Epithelial cell of prostate (primary cell): Measurements from ENCODE around the gene TTL.
"Not testable (repeated sequence)": the region's sequence is repeated elsewhere in the genome, so short reads cannot be mapped to it uniquely, and the experiment has no call there.

Experiments used
- DNase-seq: peaks from one replicate; pipeline ENCODE4 v3.0.0-alpha.2; 2011; ENCODE audit warnings: low read depth, low spot score
- H3K27ac ChIP-seq: fragments of 450-650 bp; 2 replicates; pipeline ENCODE4 v1.5.1; 2017; ENCODE audit warnings: mild to moderate bottlenecking

TTL gene

GRCh38 chr2:112516801-112517200, 34.8 kb downstream of the TTL start:
- no peak overlapping the region for H3K27ac ChIP-seq
- no peak for DNase-seq

- H3K27ac ChIP-seq = no peak overlapping the region
- DNase-seq = no peak
Measured at GRCh38 chr2:112518807-112519206, 36.9 kb downstream of the TTL start.

GRCh38 chr2:112519506-112519905, 37.5 kb downstream of the TTL start:
- no peak overlapping the region for H3K27ac ChIP-seq
- no peak for DNase-seq

- no peak overlapping the region for H3K27ac ChIP-seq
- no peak for DNase-seq
Measured at GRCh38 chr2:112520234-112520783, 38.4 kb downstream of the TTL start.

- no peak overlapping the region for H3K27ac ChIP-seq
- no peak for DNase-seq
Measured at GRCh38 chr2:112523291-112523777, 41.4 kb downstream of the TTL start.

GRCh38 chr2:112524276-112524675, 42.3 kb downstream of the TTL start:
- not testable (repeated sequence) for H3K27ac ChIP-seq, DNase-seq

GRCh38 chr2:112528541-112528940, 46.6 kb downstream of the TTL start:
- no peak for DNase-seq
- no peak overlapping the region for H3K27ac ChIP-seq

- DNase-seq = no peak
- H3K27ac ChIP-seq = no peak overlapping the region
Measured at GRCh38 chr2:112529757-112530156, 47.8 kb downstream of the TTL start.

GRCh38 chr2:112530728-112531127, 48.8 kb downstream of the TTL start:
- DNase-seq = no peak
- H3K27ac ChIP-seq = no peak overlapping the region

GRCh38 chr2:112534826-112535225, 52.9 kb downstream of the TTL start:
- no peak for DNase-seq
- no peak overlapping the region for H3K27ac ChIP-seq

- not testable (repeated sequence) for H3K27ac ChIP-seq, DNase-seq
Measured at GRCh38 chr2:112536665-112537064, 54.7 kb downstream of the TTL start.

GRCh38 chr2:112539306-112539705, 57.4 kb downstream of the TTL start:
- H3K27ac ChIP-seq = no peak overlapping the region
- DNase-seq = no peak

GRCh38 chr2:112540906-112541305, 59.0 kb downstream of the TTL start:
- DNase-seq = no peak

GRCh38 chr2:112541315-112542122, 59.6 kb downstream of the TTL start:
- DNase-seq = no peak
- peak overlapping the region; percentile 58 for H3K27ac ChIP-seq

More at GRCh38 chr2:112540906-112541305, 59.0 kb downstream of the TTL start:
- no peak overlapping the region for H3K27ac ChIP-seq

GRCh38 chr2:112542123-112542983, 60.4 kb downstream of the TTL start, which contains the start of gene POLR1B:
TSS of gene POLR1B (plus strand) at chr2:112542465. CDS start at chr2:112542495, 30 bp downstream.
- DNase-seq = peak; percentile 16
- peak within 1 kb of the TSS; percentile 58 for H3K27ac ChIP-seq

GRCh38 chr2:112542984-112543661, 61.2 kb downstream of the TTL start:
- peak overlapping the region; percentile 58 for H3K27ac ChIP-seq
- DNase-seq = no peak

GRCh38 chr2:112547333-112547732, 65.4 kb downstream of the TTL start:
- DNase-seq = no peak
- no peak overlapping the region for H3K27ac ChIP-seq

GRCh38 chr2:112548980-112549379, 67.0 kb downstream of the TTL start:
- no peak for DNase-seq

GRCh38 chr2:112566104-112566503, 84.1 kb downstream of the TTL start:
- H3K27ac ChIP-seq = no peak overlapping the region
- no peak for DNase-seq

More at GRCh38 chr2:112548980-112549379, 67.0 kb downstream of the TTL start:
- no peak overlapping the region for H3K27ac ChIP-seq

GRCh38 chr2:112566508-112566907, 84.6 kb downstream of the TTL start:
- DNase-seq, H3K27ac ChIP-seq: not testable (repeated sequence)
